Neural cell (in vitro differentiated cells): ENCODE results near the gene SEC24C. TPM values are rescaled to one million over a fixed set of nuclear protein-coding genes. Genes with fewer than 3 reads are reported as not detected.

ENCODE experiments used
- H2AFZ ChIP-seq: fragments of 200-600, 300-800 bp; sonication (generic), shearing (Covaris generic); 2 replicates; pipeline ENCODE4 v1.6.0; 2014; ENCODE audit warnings: low read depth, mild to moderate bottlenecking, antibody characterized with exemption, low read length, moderate library complexity
- H3F3A ChIP-seq: fragments of 200-600 bp; shearing (Covaris generic); 2 replicates; pipeline ENCODE4 v1.6.1; 2016; ENCODE audit warnings: mild to moderate bottlenecking, moderate library complexity, mixed read lengths, antibody characterized with exemption, low read length; ENCODE audit not compliant: insufficient read depth, poor library complexity, severe bottlenecking
- H3K27ac ChIP-seq: fragments of 200-600, 300-800 bp; sonication (generic), shearing (Covaris generic); 2 replicates; pipeline ENCODE4 v1.5.1; 2014; ENCODE audit warnings: mild to moderate bottlenecking, low read length, moderate library complexity
- H3K27me3 ChIP-seq: fragments of 300-800, 200-600 bp; sonication (generic), shearing (Covaris generic); 2 replicates; pipeline ENCODE4 v1.6.0; 2014; ENCODE audit warnings: mild to moderate bottlenecking, low read depth, low read length, moderate library complexity; ENCODE audit not compliant: insufficient read depth
- H3K36me3 ChIP-seq: fragments of 300-800, 200-600 bp; sonication (generic), shearing (Covaris generic); 2 replicates; pipeline ENCODE4 v1.5.1; 2014; ENCODE audit warnings: mild to moderate bottlenecking, antibody characterized with exemption, low read length, moderate library complexity; ENCODE audit not compliant: insufficient read depth
- H3K4me2 ChIP-seq: fragments of 300-800, 200-600 bp; sonication (generic), shearing (Covaris generic); 2 replicates; pipeline ENCODE4 v1.6.0; 2014; ENCODE audit warnings: mild to moderate bottlenecking, low read length
- H3K4me3 ChIP-seq: fragments of 300-800, 200-600 bp; sonication (generic), shearing (Covaris generic); 2 replicates; pipeline ENCODE4 v1.5.1; 2014; ENCODE audit warnings: mild to moderate bottlenecking, low read length, moderate library complexity
- H3K79me2 ChIP-seq: fragments of 200-600 bp; shearing (Covaris generic); replicated peaks from 2 replicates; pipeline ENCODE4 v1.6.0; 2014; ENCODE audit warnings: mild to moderate bottlenecking, low read length, moderate library complexity; ENCODE audit not compliant: insufficient read depth
- H3K9ac ChIP-seq: fragments of 300-800, 200-600 bp; sonication (generic), shearing (Covaris generic); 2 replicates; pipeline ENCODE4 v1.6.1; 2016; ENCODE audit warnings: mild to moderate bottlenecking, low read length, mixed read lengths
- H3K9me2 ChIP-seq: fragments of 200-600 bp; shearing (Covaris generic); 2 replicates; pipeline ENCODE4 v1.6.1; 2016; ENCODE audit warnings: mild to moderate bottlenecking, low read length, mixed read lengths; ENCODE audit not compliant: insufficient read depth
- H3K9me3 ChIP-seq: fragments of 200-600, 300-800 bp; sonication (generic), shearing (Covaris generic); 2 replicates; pipeline ENCODE4 v1.6.1; 2016; ENCODE audit warnings: mild to moderate bottlenecking, mixed run types, low read length, moderate library complexity, mixed read lengths
- H4K20me1 ChIP-seq: fragments of 200-600 bp; shearing (Covaris generic); 2 replicates; pipeline ENCODE4 v1.6.1; 2016; ENCODE audit warnings: mild to moderate bottlenecking, mixed run types; ENCODE audit not compliant: insufficient read depth
- CTCF ChIP-seq: fragments of 450-650 bp; IDR thresholded peaks from 2 replicates; pipeline ENCODE4 v1.5.1; 2014; ENCODE audit warnings: antibody characterized with exemption, mild to moderate bottlenecking, moderate library complexity; ENCODE audit not compliant: poor library complexity, severe bottlenecking
- EP300 ChIP-seq: fragments of 450-650 bp; conservative IDR thresholded peaks from 2 replicates; pipeline ENCODE4 v1.6.1; 2014; ENCODE audit warnings: antibody characterized with exemption, mild to moderate bottlenecking, moderate library complexity; ENCODE audit not compliant: poor library complexity, severe bottlenecking
- EZH2 ChIP-seq: fragments of 200-600, 300-800 bp; shearing (Covaris generic), sonication (generic); IDR thresholded peaks from 2 replicates; pipeline ENCODE4 v1.6.1; 2014; ENCODE audit warnings: antibody characterized with exemption, low read length, borderline replicate concordance, mild to moderate bottlenecking; ENCODE audit not compliant: insufficient read depth, poor library complexity, severe bottlenecking
- MXI1 ChIP-seq: fragments of 450-650 bp; conservative IDR thresholded peaks from 2 replicates; pipeline ENCODE4 v1.6.1; 2014; ENCODE audit warnings: antibody characterized with exemption, mild to moderate bottlenecking; ENCODE audit not compliant: poor library complexity, severe bottlenecking
- POLR2AphosphoS5 ChIP-seq: IDR thresholded peaks from 2 replicates; pipeline ENCODE4 v1.6.1; 2012
- RAD21 ChIP-seq: fragments of 450-650 bp; conservative IDR thresholded peaks from 2 replicates; pipeline ENCODE4 v1.6.1; 2014; ENCODE audit warnings: antibody characterized with exemption, mild to moderate bottlenecking, moderate library complexity
- REST ChIP-seq: IDR thresholded peaks from 2 replicates; pipeline ENCODE4 v1.6.1; 2012; ENCODE audit warnings: borderline replicate concordance
- SMC3 ChIP-seq: fragments of 450-650 bp; conservative IDR thresholded peaks from 2 replicates; pipeline ENCODE4 v1.6.1; 2014; ENCODE audit warnings: antibody characterized with exemption, mild to moderate bottlenecking, moderate library complexity; ENCODE audit not compliant: poor library complexity
- TAF1 ChIP-seq: IDR thresholded peaks from 2 replicates; pipeline ENCODE4 v1.6.1; 2012; ENCODE audit warnings: low read depth
- polyA plus RNA-seq: library from polyadenylated mRNA; depleted of rRNA; stranded (reverse); fragments of >200 nt; gene quantifications from 2 replicates; pipeline ENCODE4 v1.2.3, GENCODE V29; 2014

SEC24C gene
- polyA plus RNA-seq, 1 donor from 2014 or later: 43.0 TPM

- H2AFZ ChIP-seq: no peak overlapping the region
- H4K20me1 ChIP-seq: no peaks in the 10 kb centered on the region
- no peak overlapping the region for H3K9ac ChIP-seq
- H3K79me2 ChIP-seq: no peaks in the 10 kb centered on the region
- H3K9me3 ChIP-seq: no peaks in the 10 kb centered on the region
- no peaks in the 10 kb centered on the region for H3F3A ChIP-seq
- H3K36me3 ChIP-seq: no peaks in the 10 kb centered on the region
- H3K4me2 ChIP-seq: no peak overlapping the region
- TF ChIP-seq SMC3: no peak
- TF ChIP-seq EP300: no peak
- no peak for TF ChIP-seq EZH2
- no peak for TF ChIP-seq POLR2AphosphoS5
- TF ChIP-seq TAF1: no peak
- no peak for TF ChIP-seq CTCF
- TF ChIP-seq REST: no peak
- no peak for TF ChIP-seq MXI1
- no peak for TF ChIP-seq RAD21
- no peak overlapping the region for H3K4me3 ChIP-seq
- H3K9me2 ChIP-seq: no peaks in the 10 kb centered on the region
- H3K27ac ChIP-seq: no peak overlapping the region
- no peaks in the 10 kb centered on the region for H3K27me3 ChIP-seq
These were observed 20.9 kb downstream of the SEC24C start for GRCh38 chr10:73765066-73765465.

- Histone ChIP-seq H3K36me3 (no peaks in the 10 kb centered on the region), H3K27me3 (no peaks in the 10 kb centered on the region), H3K4me2 (no peak overlapping the region), H3K79me2 (peaks cover 1% of the 10 kb centered on the region), H3K9me3 (no peaks in the 10 kb centered on the region), H3F3A (no peaks in the 10 kb centered on the region), H3K4me3 (no peak overlapping the region), H3K9ac (no peak overlapping the region), H4K20me1 (no peaks in the 10 kb centered on the region), H3K9me2 (no peaks in the 10 kb centered on the region), H2AFZ (no peak overlapping the region), H3K27ac (no peak overlapping the region)
- no peak for TF ChIP-seq SMC3
- TF ChIP-seq RAD21: no peak
- TF ChIP-seq EZH2: no peak
- no peak for TF ChIP-seq MXI1
- no peak for TF ChIP-seq POLR2AphosphoS5
- no peak for TF ChIP-seq REST
- TF ChIP-seq TAF1: no peak
These were observed 24.7 kb downstream of the SEC24C start for GRCh38 chr10:73768881-73769280.
